Stimulated activated CD4-positive, alpha-beta T cell treated with anti-CD3 and anti-CD28 coated beads, TNF-alpha, amount 100 ng/mL, for 24 hours (primary cell): Measurements from ENCODE around the gene SLC12A7.
"Not testable (repeated sequence)": the region's sequence is repeated elsewhere in the genome, so short reads cannot be mapped to it uniquely, and the experiment has no call there.

Experiments
- DNase-seq, 3 experiments: peaks; one replicate each; pipeline ENCODE4 v3.0.0-alpha.2; 2020; ENCODE audit warnings: low read depth in 3 of 3

Gene SLC12A7

GRCh38 chr5:1035421-1036405 lies 76.2 kb downstream of the SLC12A7 start:
- no peak for DNase-seq

GRCh38 chr5:1034986-1035385 lies 76.9 kb downstream of the SLC12A7 start:
- DNase-seq = no peak

GRCh38 chr5:1034421-1034905 lies 77.4 kb downstream of the SLC12A7 start:
- no peak for DNase-seq

- no peak for DNase-seq
Observed at GRCh38 chr5:1033606-1034420, 78.0 kb downstream of the SLC12A7 start.

GRCh38 chr5:1033178-1033577 lies 78.7 kb downstream of the SLC12A7 start:
- DNase-seq = no peak

- DNase-seq = no peak
Observed at GRCh38 chr5:1032551-1033027, 79.3 kb downstream of the SLC12A7 start.

- DNase-seq = no peak
Observed at GRCh38 chr5:1032011-1032410, 79.9 kb downstream of the SLC12A7 start.

- no peak for DNase-seq
Observed at GRCh38 chr5:1031306-1031959, 80.4 kb downstream of the SLC12A7 start.

- no peak for DNase-seq
Observed at GRCh38 chr5:1030801-1031271, 81.0 kb downstream of the SLC12A7 start.

- no peak for DNase-seq
Observed at GRCh38 chr5:1029945-1030625, 81.8 kb downstream of the SLC12A7 start.

GRCh38 chr5:1029282-1029944 lies 82.5 kb downstream of the SLC12A7 start:
- no peak for DNase-seq

GRCh38 chr5:1028481-1029281 lies 83.2 kb downstream of the SLC12A7 start:
- no peak for DNase-seq

- no peak for DNase-seq
Observed at GRCh38 chr5:1027631-1028441, 84.0 kb downstream of the SLC12A7 start.

GRCh38 chr5:1026700-1027621 lies 84.9 kb downstream of the SLC12A7 start:
- DNase-seq = no peak

GRCh38 chr5:1021969-1022336 lies 89.9 kb downstream of the SLC12A7 start:
- not testable (repeated sequence) for DNase-seq

GRCh38 chr5:1021136-1021968 lies 90.5 kb downstream of the SLC12A7 start:
- no peak for DNase-seq

- no peak for DNase-seq
Observed at GRCh38 chr5:1020452-1020961, 91.4 kb downstream of the SLC12A7 start.
